Esophagus squamous epithelium (tissue), 4 donors: ENCODE results near the gene OPRM1.

ENCODE experiments used
- POLR2A ChIP-seq, 4 donors: fragments of 450-650 bp; IDR thresholded peaks; one replicate each; pipeline ENCODE4 v1.6.1; 2017; ENCODE audit warnings: antibody characterized with exemption in 4 of 4, mild to moderate bottlenecking in 4 of 4, moderate library complexity in 3 of 4
- TF ChIP-seq, protein P1 (sequence below), 6 experiments: fragments of 450-650 bp in 4 of 6; fragments of 200-600 bp in 2 of 6; sonication (generic) in 2 of 6; IDR thresholded peaks; one replicate each; pipeline ENCODE4 v1.5.1; 2016 to 2019; ENCODE audit warnings: antibody characterized with exemption in 6 of 6, mild to moderate bottlenecking in 4 of 6, moderate library complexity in 4 of 6

DNA sequence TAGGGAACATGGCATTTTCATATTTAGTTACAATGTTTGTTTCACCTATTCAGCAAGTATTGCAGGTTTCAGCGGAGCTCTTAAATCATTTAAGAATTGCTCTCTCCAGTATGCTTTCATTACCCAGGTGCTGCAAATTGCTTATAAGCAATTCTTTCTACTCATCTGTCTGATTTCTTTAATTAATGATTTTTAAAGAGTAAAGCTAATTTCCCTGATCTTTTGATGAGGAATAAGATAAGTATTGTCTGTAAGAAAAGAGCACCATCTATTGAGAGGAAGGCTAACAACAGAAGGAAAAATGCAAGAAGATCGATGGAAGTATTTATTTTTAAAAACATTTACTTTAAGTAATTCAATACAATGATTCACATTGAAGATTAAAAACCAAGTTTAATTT, 2.0 kb downstream of the OPRM1 start:
- no peak for TF ChIP-seq POLR2A (IDR thresholded peaks at IDR 0.05)
- TF ChIP-seq, protein P1, sequence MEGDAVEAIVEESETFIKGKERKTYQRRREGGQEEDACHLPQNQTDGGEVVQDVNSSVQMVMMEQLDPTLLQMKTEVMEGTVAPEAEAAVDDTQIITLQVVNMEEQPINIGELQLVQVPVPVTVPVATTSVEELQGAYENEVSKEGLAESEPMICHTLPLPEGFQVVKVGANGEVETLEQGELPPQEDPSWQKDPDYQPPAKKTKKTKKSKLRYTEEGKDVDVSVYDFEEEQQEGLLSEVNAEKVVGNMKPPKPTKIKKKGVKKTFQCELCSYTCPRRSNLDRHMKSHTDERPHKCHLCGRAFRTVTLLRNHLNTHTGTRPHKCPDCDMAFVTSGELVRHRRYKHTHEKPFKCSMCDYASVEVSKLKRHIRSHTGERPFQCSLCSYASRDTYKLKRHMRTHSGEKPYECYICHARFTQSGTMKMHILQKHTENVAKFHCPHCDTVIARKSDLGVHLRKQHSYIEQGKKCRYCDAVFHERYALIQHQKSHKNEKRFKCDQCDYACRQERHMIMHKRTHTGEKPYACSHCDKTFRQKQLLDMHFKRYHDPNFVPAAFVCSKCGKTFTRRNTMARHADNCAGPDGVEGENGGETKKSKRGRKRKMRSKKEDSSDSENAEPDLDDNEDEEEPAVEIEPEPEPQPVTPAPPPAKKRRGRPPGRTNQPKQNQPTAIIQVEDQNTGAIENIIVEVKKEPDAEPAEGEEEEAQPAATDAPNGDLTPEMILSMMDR (IDR thresholded peaks at IDR 0.05) = no peak
